HEK293 (cell line): Measurements from ENCODE around the gene SVIL.

Source experiments
- BCL11B ChIP-seq: fragments of 450-650 bp; formaldehyde crosslinking; IDR thresholded peaks from 2 replicates; pipeline ENCODE4 v1.5.1; 2016; ENCODE audit warnings: low read depth, missing biosample characterization, missing genetic modification characterization
- GLIS2 ChIP-seq: fragments of 450-650 bp; formaldehyde crosslinking; IDR thresholded peaks from 2 replicates; pipeline ENCODE4 v1.5.1; 2016; ENCODE audit warnings: missing biosample characterization, missing genetic modification characterization
- IKZF3 ChIP-seq: fragments of 450-650 bp; IDR thresholded peaks from 2 replicates; pipeline ENCODE4 v1.5.0; 2018; ENCODE audit warnings: missing biosample characterization, mild to moderate bottlenecking, missing genetic modification characterization, moderate library complexity
- KLF1 ChIP-seq: fragments of 450-650 bp; formaldehyde crosslinking; IDR thresholded peaks from 2 replicates; pipeline ENCODE4 v1.5.1; 2016; ENCODE audit warnings: missing biosample characterization, missing genetic modification characterization
- KLF7 ChIP-seq: fragments of 450-650 bp; formaldehyde crosslinking; IDR thresholded peaks from 2 replicates; pipeline ENCODE4 v1.5.1; 2016; ENCODE audit warnings: missing biosample characterization, missing genetic modification characterization, borderline replicate concordance
- MEIS1 ChIP-seq: sonication (generic); formaldehyde crosslinking; IDR thresholded peaks from 2 replicates; pipeline ENCODE4 v1.8.1; 2022; ENCODE audit warnings: missing genetic modification reagents, mild to moderate bottlenecking, borderline replicate concordance
- SALL2 ChIP-seq: fragments of 450-650 bp; formaldehyde crosslinking; IDR thresholded peaks from 2 replicates; pipeline ENCODE4 v1.5.0; 2017; ENCODE audit warnings: missing biosample characterization, mild to moderate bottlenecking, missing genetic modification characterization, borderline replicate concordance
- SCRT1 ChIP-seq: fragments of 450-650 bp; formaldehyde crosslinking; IDR thresholded peaks from 2 replicates; pipeline ENCODE4 v1.5.1; 2016; ENCODE audit warnings: missing biosample characterization, missing genetic modification characterization, borderline replicate concordance
- SETDB1 ChIP-seq: IDR thresholded peaks from one replicate; pipeline ENCODE4 v1.6.1; 2017; ENCODE audit warnings: mild to moderate bottlenecking, low read length, moderate library complexity, mixed read lengths; ENCODE audit not compliant: insufficient read length
- SP3 ChIP-seq: fragments of 450-650 bp; formaldehyde crosslinking; IDR thresholded peaks from 2 replicates; pipeline ENCODE4 v1.5.1; 2016; ENCODE audit warnings: missing biosample characterization, missing genetic modification characterization
- SP7 ChIP-seq: fragments of 450-650 bp; formaldehyde crosslinking; IDR thresholded peaks from 2 replicates; pipeline ENCODE4 v1.5.1; 2016; ENCODE audit warnings: missing biosample characterization, missing genetic modification characterization
- YY1 ChIP-seq: fragments of 450-650 bp; formaldehyde crosslinking; IDR thresholded peaks from 2 replicates; pipeline ENCODE4 v1.5.1; 2018; ENCODE audit warnings: missing biosample characterization, missing genetic modification characterization
- ZBTB21 ChIP-seq: fragments of 450-650 bp; formaldehyde crosslinking; IDR thresholded peaks from 2 replicates; pipeline ENCODE4 v1.5.1; 2017; ENCODE audit warnings: missing biosample characterization, missing genetic modification characterization
- ZIC2 ChIP-seq: fragments of 450-650 bp; formaldehyde crosslinking; IDR thresholded peaks from 2 replicates; pipeline ENCODE4 v1.5.1; 2016; ENCODE audit warnings: missing biosample characterization, missing genetic modification characterization
- ZNF112 ChIP-seq: fragments of 450-650 bp; formaldehyde crosslinking; IDR thresholded peaks from 2 replicates; pipeline ENCODE4 v1.5.0; 2017; ENCODE audit warnings: missing biosample characterization, missing genetic modification characterization
- ZNF157 ChIP-seq: fragments of 450-650 bp; formaldehyde crosslinking; IDR thresholded peaks from 2 replicates; pipeline ENCODE4 v1.5.1; 2016; ENCODE audit warnings: missing biosample characterization, missing genetic modification characterization
- ZNF16 ChIP-seq: fragments of 450-650 bp; formaldehyde crosslinking; IDR thresholded peaks from 2 replicates; pipeline ENCODE4 v1.5.1; 2016; ENCODE audit warnings: low read depth, missing biosample characterization, missing genetic modification characterization
- ZNF202 ChIP-seq: fragments of 450-650 bp; formaldehyde crosslinking; IDR thresholded peaks from 2 replicates; pipeline ENCODE4 v1.5.1; 2016; ENCODE audit warnings: missing biosample characterization, missing genetic modification characterization, borderline replicate concordance
- ZNF239 ChIP-seq: fragments of 450-650 bp; formaldehyde crosslinking; IDR thresholded peaks from 2 replicates; pipeline ENCODE4 v1.5.1; 2016; ENCODE audit warnings: missing biosample characterization, missing genetic modification characterization
- ZNF48 ChIP-seq: fragments of 450-650 bp; formaldehyde crosslinking; IDR thresholded peaks from 2 replicates; pipeline ENCODE4 v1.5.1; 2016; ENCODE audit warnings: missing biosample characterization, missing genetic modification characterization
- ZNF501 ChIP-seq: fragments of 450-650 bp; formaldehyde crosslinking; IDR thresholded peaks from 2 replicates; pipeline ENCODE4 v1.5.1; 2016; ENCODE audit warnings: missing biosample characterization, missing genetic modification characterization
- ZNF514 ChIP-seq: fragments of 450-650 bp; formaldehyde crosslinking; IDR thresholded peaks from 2 replicates; pipeline ENCODE4 v1.5.1; 2016; ENCODE audit warnings: missing biosample characterization, missing genetic modification characterization
- ZNF555 ChIP-seq: fragments of 450-650 bp; formaldehyde crosslinking; conservative IDR thresholded peaks from 2 replicates; pipeline ENCODE4 v1.5.1; 2017; ENCODE audit warnings: missing biosample characterization, mild to moderate bottlenecking, missing genetic modification characterization, inconsistent platforms
- ZNF571 ChIP-seq: fragments of 450-650 bp; formaldehyde crosslinking; IDR thresholded peaks from 2 replicates; pipeline ENCODE4 v1.5.0; 2017; ENCODE audit warnings: missing biosample characterization, missing genetic modification characterization
- ZNF585B ChIP-seq: fragments of 450-650 bp; formaldehyde crosslinking; IDR thresholded peaks from 2 replicates; pipeline ENCODE4 v1.5.1; 2016; ENCODE audit warnings: missing biosample characterization, missing genetic modification characterization
- ZNF629 ChIP-seq: fragments of 450-650 bp; formaldehyde crosslinking; IDR thresholded peaks from 2 replicates; pipeline ENCODE4 v1.5.1; 2017; ENCODE audit warnings: missing biosample characterization, missing genetic modification characterization
- ZNF658 ChIP-seq: fragments of 450-650 bp; formaldehyde crosslinking; IDR thresholded peaks from 2 replicates; pipeline ENCODE4; 2016; ENCODE audit warnings: missing biosample characterization, missing genetic modification characterization
- ZNF768 ChIP-seq: fragments of 450-650 bp; formaldehyde crosslinking; IDR thresholded peaks from 2 replicates; pipeline ENCODE4 v1.5.1; 2018; ENCODE audit warnings: missing biosample characterization, mild to moderate bottlenecking, missing genetic modification characterization
- ZNF785 ChIP-seq: fragments of 450-650 bp; formaldehyde crosslinking; IDR thresholded peaks from 2 replicates; pipeline ENCODE4 v1.5.1; 2016; ENCODE audit warnings: missing biosample characterization, missing genetic modification characterization
- ZNF792 ChIP-seq: fragments of 450-650 bp; formaldehyde crosslinking; IDR thresholded peaks from 2 replicates; pipeline ENCODE4 v1.5.1; 2016; ENCODE audit warnings: missing biosample characterization, missing genetic modification characterization
- ZSCAN16 ChIP-seq: fragments of 450-650 bp; formaldehyde crosslinking; IDR thresholded peaks from 2 replicates; pipeline ENCODE4 v1.5.1; 2016; ENCODE audit warnings: missing biosample characterization, missing genetic modification characterization
- TF ChIP-seq, protein P1 (sequence below): fragments of 450-650 bp; formaldehyde crosslinking; IDR thresholded peaks from 2 replicates; pipeline ENCODE4 v1.5.1; 2016; ENCODE audit warnings: missing biosample characterization, missing genetic modification characterization
- TF ChIP-seq, protein P2 (sequence below): fragments of 450-650 bp; formaldehyde crosslinking; IDR thresholded peaks from 2 replicates; pipeline ENCODE4 v1.5.1; 2016; ENCODE audit warnings: missing biosample characterization, missing genetic modification characterization, borderline replicate concordance
- TF ChIP-seq, protein P3 (sequence below): fragments of 450-650 bp; formaldehyde crosslinking; IDR thresholded peaks from 2 replicates; pipeline ENCODE4 v1.5.1; 2016; ENCODE audit warnings: missing biosample characterization, missing genetic modification characterization
- TF ChIP-seq, protein P4 (sequence below): fragments of 450-650 bp; formaldehyde crosslinking; IDR thresholded peaks from 2 replicates; pipeline ENCODE4 v1.5.1; 2016; ENCODE audit warnings: missing biosample characterization, missing genetic modification characterization

The SVIL gene

DNA sequence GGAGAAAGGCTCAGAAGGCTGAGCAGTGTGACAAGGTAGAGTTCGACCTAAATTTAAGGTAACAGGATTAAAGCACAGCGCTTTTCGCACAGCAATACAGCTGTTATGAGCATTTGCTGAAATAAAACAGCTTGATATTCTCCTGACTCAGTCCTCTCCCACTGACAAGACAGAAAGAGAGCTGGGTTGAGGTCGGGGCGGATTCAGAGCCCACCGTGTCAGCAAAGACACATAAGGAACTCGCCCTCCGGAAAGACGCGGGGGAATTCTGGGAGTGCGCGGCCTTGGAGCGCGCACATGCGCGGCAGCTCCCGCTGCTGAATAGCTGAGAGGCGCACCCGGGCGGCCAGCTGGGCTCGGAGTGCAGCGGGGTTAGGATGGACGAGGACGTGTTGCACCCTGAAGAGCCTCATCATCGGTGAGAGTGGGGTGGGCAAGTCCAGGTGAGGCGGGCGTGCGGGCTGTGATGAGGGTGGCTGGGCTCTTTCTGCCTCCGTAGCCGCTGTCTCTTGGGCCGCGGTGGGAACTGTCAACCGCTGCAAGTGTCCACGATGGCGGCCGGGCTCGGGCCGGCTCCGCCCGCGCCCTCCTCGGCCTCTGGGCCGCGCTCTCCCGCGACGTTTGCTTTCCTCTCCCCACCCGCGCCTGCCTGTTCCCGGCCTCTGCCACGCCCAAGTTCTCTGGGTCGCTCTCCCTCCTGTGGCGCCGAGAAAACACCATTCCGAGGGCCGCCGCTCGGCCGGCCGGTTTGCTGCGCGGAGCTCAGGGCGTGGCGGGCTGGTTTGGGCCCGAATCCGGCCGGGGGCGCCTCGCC is 225.3 kb downstream of the SVIL start (continued):
- TF ChIP-seq ZNF792 (tag by site-specific recombination) (no peak), ZNF785 (tag by site-specific recombination) (peak; percentile 43; the same call in 1 of the 2 replicates), MEIS1 (CRISPR knock-in tag) (no peak), ZNF768 (no peak; the same call in 1 of the 2 replicates), SP3 (tag by site-specific recombination) (peak; percentile 38; the same call in 1 of the 2 replicates), ZNF157 (tag by site-specific recombination) (no peak), ZNF571 (tag by site-specific recombination) (no peak), ZNF239 (no peak), GLIS2 (tag by site-specific recombination) (peak; percentile 90), SP7 (tag by site-specific recombination) (peak; percentile 70), KLF7 (tag by site-specific recombination) (peak; percentile 77), ZNF48 (tag by site-specific recombination) (no peak), ZNF16 (tag by site-specific recombination) (no peak), BCL11B (tag by site-specific recombination) (no peak), ZNF629 (tag by site-specific recombination) (0 out of 2 replicates have a peak, but pooled peaks have one; percentile 24), ZNF555 (no peak), SALL2 (tag by site-specific recombination) (no peak), ZSCAN16 (tag by site-specific recombination) (no peak), ZNF501 (tag by site-specific recombination) (peak; percentile 81; the same call in 1 of the 2 replicates), ZNF202 (tag by site-specific recombination) (no peak), KLF1 (tag by site-specific recombination) (peak; percentile 70), ZNF658 (tag by site-specific recombination) (no peak), ZBTB21 (tag by site-specific recombination) (no peak), IKZF3 (tag by site-specific recombination) (peak; percentile 80; the same call in 1 of the 2 replicates), ZNF514 (no peak), YY1 (tag by site-specific recombination) (peak; percentile 77), SETDB1 (peak; percentile 51), SCRT1 (tag by site-specific recombination) (no peak), ZIC2 (tag by site-specific recombination) (peak; percentile 25), ZNF112 (tag by site-specific recombination) (no peak), ZNF585B (tag by site-specific recombination) (no peak; the same call in 1 of the 2 replicates)
- TF ChIP-seq, protein P1, sequence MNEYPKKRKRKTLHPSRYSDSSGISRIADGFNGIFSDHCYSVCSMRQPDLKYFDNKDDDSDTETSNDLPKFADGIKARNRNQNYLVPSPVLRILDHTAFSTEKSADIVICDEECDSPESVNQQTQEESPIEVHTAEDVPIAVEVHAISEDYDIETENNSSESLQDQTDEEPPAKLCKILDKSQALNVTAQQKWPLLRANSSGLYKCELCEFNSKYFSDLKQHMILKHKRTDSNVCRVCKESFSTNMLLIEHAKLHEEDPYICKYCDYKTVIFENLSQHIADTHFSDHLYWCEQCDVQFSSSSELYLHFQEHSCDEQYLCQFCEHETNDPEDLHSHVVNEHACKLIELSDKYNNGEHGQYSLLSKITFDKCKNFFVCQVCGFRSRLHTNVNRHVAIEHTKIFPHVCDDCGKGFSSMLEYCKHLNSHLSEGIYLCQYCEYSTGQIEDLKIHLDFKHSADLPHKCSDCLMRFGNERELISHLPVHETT (tag by site-specific recombination), result no peak
- TF ChIP-seq, protein P2, sequence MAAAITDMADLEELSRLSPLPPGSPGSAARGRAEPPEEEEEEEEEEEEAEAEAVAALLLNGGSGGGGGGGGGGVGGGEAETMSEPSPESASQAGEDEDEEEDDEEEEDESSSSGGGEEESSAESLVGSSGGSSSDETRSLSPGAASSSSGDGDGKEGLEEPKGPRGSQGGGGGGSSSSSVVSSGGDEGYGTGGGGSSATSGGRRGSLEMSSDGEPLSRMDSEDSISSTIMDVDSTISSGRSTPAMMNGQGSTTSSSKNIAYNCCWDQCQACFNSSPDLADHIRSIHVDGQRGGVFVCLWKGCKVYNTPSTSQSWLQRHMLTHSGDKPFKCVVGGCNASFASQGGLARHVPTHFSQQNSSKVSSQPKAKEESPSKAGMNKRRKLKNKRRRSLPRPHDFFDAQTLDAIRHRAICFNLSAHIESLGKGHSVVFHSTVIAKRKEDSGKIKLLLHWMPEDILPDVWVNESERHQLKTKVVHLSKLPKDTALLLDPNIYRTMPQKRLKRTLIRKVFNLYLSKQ (tag by site-specific recombination), result no peak
- TF ChIP-seq, protein P3, sequence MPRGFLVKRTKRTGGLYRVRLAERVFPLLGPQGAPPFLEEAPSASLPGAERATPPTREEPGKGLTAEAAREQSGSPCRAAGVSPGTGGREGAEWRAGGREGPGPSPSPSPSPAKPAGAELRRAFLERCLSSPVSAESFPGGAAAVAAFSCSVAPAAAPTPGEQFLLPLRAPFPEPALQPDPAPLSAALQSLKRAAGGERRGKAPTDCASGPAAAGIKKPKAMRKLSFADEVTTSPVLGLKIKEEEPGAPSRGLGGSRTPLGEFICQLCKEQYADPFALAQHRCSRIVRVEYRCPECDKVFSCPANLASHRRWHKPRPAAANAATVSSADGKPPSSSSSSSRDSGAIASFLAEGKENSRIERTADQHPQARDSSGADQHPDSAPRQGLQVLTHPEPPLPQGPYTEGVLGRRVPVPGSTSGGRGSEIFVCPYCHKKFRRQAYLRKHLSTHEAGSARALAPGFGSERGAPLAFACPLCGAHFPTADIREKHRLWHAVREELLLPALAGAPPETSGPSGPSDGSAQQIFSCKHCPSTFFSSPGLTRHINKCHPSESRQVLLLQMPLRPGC, result no peak
- TF ChIP-seq, protein P4, sequence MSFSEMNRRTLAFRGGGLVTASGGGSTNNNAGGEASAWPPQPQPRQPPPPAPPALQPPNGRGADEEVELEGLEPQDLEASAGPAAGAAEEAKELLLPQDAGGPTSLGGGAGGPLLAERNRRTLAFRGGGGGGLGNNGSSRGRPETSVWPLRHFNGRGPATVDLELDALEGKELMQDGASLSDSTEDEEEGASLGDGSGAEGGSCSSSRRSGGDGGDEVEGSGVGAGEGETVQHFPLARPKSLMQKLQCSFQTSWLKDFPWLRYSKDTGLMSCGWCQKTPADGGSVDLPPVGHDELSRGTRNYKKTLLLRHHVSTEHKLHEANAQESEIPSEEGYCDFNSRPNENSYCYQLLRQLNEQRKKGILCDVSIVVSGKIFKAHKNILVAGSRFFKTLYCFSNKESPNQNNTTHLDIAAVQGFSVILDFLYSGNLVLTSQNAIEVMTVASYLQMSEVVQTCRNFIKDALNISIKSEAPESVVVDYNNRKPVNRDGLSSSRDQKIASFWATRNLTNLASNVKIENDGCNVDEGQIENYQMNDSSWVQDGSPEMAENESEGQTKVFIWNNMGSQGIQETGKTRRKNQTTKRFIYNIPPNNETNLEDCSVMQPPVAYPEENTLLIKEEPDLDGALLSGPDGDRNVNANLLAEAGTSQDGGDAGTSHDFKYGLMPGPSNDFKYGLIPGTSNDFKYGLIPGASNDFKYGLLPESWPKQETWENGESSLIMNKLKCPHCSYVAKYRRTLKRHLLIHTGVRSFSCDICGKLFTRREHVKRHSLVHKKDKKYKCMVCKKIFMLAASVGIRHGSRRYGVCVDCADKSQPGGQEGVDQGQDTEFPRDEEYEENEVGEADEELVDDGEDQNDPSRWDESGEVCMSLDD (tag by site-specific recombination), result no peak
